LNCaP clone FGC (cell line): ENCODE measurements around the gene LPIN1.
"Not testable (repeated sequence)": the region's sequence is repeated elsewhere in the genome, so short reads cannot be mapped to it uniquely, and the experiment has no call there.

Experiments used
- DNase-seq: peaks from one replicate; pipeline ENCODE4 v3.0.0-alpha.2; 2011; ENCODE audit warnings: low read depth
- H3K4me3 ChIP-seq: 2 replicates; pipeline ENCODE4 v1.5.1; 2011; ENCODE audit warnings: mild to moderate bottlenecking, low read depth, low read length, control low read depth
- CTCF ChIP-seq: IDR thresholded peaks from 2 replicates; pipeline ENCODE4 v1.5.1; 2012; ENCODE audit warnings: mild to moderate bottlenecking; ENCODE audit not compliant: control insufficient read depth, insufficient read depth; ENCODE audit errors: extremely low read depth

Gene LPIN1

DNA sequence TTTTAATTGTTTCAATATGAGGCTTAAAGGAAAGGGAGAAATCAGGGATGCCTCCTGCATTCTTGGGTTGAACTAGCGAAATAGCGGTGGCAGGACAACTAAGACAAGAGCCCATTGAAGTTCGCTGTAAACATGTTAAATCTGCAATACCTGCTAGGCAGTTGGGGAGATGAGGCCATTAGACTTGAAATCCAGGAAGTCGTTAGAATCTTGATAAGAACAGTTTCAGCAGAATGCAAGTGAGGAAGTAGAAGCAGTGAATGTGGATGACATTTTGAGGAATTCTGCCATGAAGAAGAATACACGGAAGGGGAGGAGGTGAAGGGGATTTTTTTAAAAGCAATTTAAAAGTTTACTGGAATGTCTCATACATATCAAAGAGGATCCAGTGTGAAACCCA, 109.7 kb downstream of the LPIN1 start:
- no peak overlapping the region for H3K4me3 ChIP-seq
- no peak for DNase-seq
- no peak for TF ChIP-seq CTCF

DNA sequence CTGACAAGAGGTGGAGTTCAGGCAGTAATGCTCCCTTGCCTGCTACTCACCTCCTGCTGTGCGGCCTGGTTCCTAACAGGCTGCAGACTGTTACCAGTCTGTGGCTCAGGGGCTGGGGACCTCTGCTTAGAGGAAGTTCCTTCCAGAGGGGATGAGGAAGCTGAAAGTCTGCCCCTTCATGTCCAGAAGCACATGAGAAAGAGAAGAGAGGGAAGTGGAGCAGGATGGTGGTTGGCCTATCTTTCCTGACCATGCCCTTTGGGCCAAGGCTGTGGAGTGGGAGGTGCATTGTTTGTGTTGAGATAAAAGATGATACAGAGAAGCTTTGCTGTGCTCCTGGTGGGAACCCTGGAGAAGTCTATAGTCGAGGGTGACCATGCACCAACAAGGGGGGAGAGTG, 112.5 kb downstream of the LPIN1 start:
- H3K4me3 ChIP-seq: no peak overlapping the region
- no peak for DNase-seq
- no peak for TF ChIP-seq CTCF

- not testable (repeated sequence) for DNase-seq, H3K4me3 ChIP-seq
Observed at GRCh38 chr2:11859975-11860374, 113.5 kb downstream of the LPIN1 start.

GRCh38 chr2:11861044-11861443, 114.6 kb downstream of the LPIN1 start:
- no peak for TF ChIP-seq CTCF
- DNase-seq: no peak

DNA sequence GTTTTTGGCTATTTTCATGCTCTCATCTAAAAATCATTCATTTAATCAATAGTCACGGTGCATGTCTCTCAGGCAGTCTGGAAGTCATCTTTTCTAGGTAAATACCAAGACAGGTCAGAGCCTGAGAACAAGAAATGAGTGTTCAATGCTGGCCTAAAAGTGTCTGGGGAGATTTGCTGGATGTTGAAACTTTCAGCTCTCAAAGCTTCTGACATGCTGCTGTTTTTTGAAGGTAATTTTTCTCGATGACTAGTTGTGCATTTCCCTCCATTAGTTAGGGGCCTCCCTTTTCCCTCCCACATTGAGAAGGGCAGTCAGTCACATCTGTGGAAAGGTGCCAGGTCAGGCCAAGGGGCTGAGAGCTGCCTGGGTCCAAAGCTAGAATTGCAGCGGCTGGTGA, 115.6 kb downstream of the LPIN1 start:
- no peak for TF ChIP-seq CTCF
- no peak overlapping the region for H3K4me3 ChIP-seq
- no peak for DNase-seq

More at GRCh38 chr2:11861044-11861443, 114.6 kb downstream of the LPIN1 start:
- no peak overlapping the region for H3K4me3 ChIP-seq

DNA sequence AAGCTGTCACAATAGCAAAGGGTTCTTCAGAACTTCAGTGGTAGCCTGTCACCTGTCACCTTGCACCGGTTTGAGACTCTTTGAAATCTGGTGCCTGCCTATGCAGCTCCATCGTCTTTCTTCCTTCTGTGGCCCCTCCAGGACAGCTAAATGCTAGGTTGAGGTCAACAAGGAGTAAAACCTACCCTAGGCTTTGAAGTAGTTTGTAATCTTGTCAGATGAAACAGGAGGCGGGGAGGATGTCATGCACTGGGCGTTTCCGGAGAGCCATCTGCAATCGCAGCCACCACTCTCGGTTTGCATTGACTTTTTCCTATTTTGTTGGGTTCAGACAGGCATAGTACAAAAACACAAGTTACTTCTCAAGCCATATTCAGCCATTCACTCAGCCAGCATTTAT, 116.7 kb downstream of the LPIN1 start:
- TF ChIP-seq CTCF: no peak
- DNase-seq: no peak
- no peak overlapping the region for H3K4me3 ChIP-seq

DNA sequence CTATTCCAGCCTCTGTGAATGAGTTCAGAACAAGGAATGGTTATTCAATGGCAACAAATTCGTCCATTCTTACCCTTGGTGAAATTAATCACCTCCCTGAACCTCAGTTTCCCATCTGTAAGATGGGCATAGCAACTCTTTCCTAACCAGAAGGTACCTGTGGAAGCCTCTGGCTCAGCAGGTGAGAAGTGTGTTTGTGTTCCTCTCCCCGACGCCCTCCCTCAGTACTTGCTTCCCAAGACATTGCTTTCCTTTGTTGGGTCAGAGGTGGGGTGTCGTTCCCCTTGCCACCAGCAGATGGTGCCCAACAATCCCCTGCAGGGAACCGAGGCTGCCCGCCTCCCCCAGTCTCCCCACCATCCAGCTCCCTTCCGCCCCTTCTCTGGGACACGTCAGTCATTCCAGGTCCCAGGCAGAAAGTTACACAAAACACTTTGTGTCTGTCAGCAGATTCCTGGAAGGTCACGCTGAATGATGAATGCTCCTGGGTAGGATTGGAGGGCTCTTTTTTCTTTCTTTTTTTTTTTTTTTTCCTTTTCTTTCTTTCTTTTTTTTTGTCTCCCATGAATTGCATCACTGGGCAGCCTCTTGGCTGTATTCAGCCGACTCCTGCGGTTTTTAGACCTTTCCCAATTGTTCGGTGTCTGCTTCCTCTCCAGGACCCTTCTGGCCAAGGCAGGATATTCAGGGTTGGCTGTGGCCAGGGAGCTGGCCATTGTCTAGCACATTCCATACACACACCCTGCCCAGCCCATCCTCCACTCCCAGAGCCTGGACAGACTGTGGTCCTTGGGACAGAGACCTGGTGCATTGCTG, 117.3 kb downstream of the LPIN1 start:
- TF ChIP-seq CTCF: peak; percentile 87
- H3K4me3 ChIP-seq: no peak overlapping the region
- peak; percentile 10 for DNase-seq
